ENCODE measurements around the gene C2orf72.

GRCh38 chr2:231043796-231044195 lies 6.5 kb downstream of the C2orf72 start:
- no peak for TF ChIP-seq CTCF (IDR thresholded peaks at IDR 0.05)
- TF ChIP-seq POLR2A (IDR thresholded peaks at IDR 0.05): no peak

Measured in heart left ventricle (tissue), 13 donors.